ENCODE measurements around the gene GUCA2A. TPM values are rescaled to one million over a fixed set of nuclear protein-coding genes. Genes with fewer than 3 reads are reported as not detected.

GUCA2A gene
- total and polyA plus RNA-seq, 2 of the 4 experiments (the other 2 are of a cell fraction): not detected

GRCh38 chr1:42162181-42162580 lies 2.4 kb downstream of the GUCA2A start:
- H3K4me3 ChIP-seq (ENCODE audit: insufficient read depth, low read depth, low read length): no peak overlapping the region
- H3K56ac ChIP-seq (ENCODE audit: extremely low read depth, insufficient read depth, low read length): no peak overlapping the region
- peaks cover 3% of the 10 kb centered on the region; the same call in 1 of the 2 replicates for H3K9me1 ChIP-seq (ENCODE audit: insufficient read depth, low read length)
- no peak overlapping the region for H4K8ac ChIP-seq (ENCODE audit: low read depth in 2 of 2, low read length in 2 of 2)
- no peak overlapping the region for H2BK5ac ChIP-seq (ENCODE audit: low read depth, low read length, poor library complexity, severe bottlenecking)
- H4K20me1 ChIP-seq (ENCODE audit: insufficient read depth, low read length): no peaks in the 10 kb centered on the region
- H3K4me2 ChIP-seq (ENCODE audit: low read depth, low read length): no peak overlapping the region
- H3K4me1 ChIP-seq (ENCODE audit: control insufficient read depth, insufficient read depth, low read length): peaks cover 3% of the 10 kb centered on the region; the same call in 1 of the 2 replicates
- no peak overlapping the region for H3K27ac ChIP-seq (ENCODE audit: insufficient read depth, low read length)
- in situ Hi-C loops (cut with MboI; ENCODE audit: low sequenced_read_pairs) (no loop called here), dilution Hi-C loops (cut with HindIII; ENCODE audit: low sequenced_read_pairs, unreplicated experiment) (no loop called here), intact Hi-C loops (cut with micrococcal nuclease) (no loop called here)
- peaks cover 5% of the 10 kb centered on the region for H3K9me3 ChIP-seq (ENCODE audit: control insufficient read depth, insufficient read depth, low read length)
- 50% methylated on average over 1 of the region's 5 CpGs; no CpG with 5 or more reads in 1 of the 2 experiments for WGBS, 2 experiments (ENCODE audit: extremely low coverage in 2 of 2, insufficient read length in 1 of 2)
- ChIA-PET POLR2A (ENCODE audit: unreplicated experiment) (no interaction called here), CTCF (no interaction called here)
- no peak for TF ChIP-seq MXI1 (IDR thresholded peaks at IDR 0.05; ENCODE audit: borderline replicate concordance, low read depth, low read length)
- TF ChIP-seq, protein P1, sequence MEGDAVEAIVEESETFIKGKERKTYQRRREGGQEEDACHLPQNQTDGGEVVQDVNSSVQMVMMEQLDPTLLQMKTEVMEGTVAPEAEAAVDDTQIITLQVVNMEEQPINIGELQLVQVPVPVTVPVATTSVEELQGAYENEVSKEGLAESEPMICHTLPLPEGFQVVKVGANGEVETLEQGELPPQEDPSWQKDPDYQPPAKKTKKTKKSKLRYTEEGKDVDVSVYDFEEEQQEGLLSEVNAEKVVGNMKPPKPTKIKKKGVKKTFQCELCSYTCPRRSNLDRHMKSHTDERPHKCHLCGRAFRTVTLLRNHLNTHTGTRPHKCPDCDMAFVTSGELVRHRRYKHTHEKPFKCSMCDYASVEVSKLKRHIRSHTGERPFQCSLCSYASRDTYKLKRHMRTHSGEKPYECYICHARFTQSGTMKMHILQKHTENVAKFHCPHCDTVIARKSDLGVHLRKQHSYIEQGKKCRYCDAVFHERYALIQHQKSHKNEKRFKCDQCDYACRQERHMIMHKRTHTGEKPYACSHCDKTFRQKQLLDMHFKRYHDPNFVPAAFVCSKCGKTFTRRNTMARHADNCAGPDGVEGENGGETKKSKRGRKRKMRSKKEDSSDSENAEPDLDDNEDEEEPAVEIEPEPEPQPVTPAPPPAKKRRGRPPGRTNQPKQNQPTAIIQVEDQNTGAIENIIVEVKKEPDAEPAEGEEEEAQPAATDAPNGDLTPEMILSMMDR (conservative IDR thresholded peaks at IDR 0.05; ENCODE audit: low read depth, low read length): no peak
- TF ChIP-seq USF2 (IDR thresholded peaks at IDR 0.05; ENCODE audit: low read depth, low read length): no peak
- no peak overlapping the region for H2BK15ac ChIP-seq (ENCODE audit: low read depth, low read length)
- H3K4ac ChIP-seq (ENCODE audit: low read depth, low read length): no peak overlapping the region
- H2BK120ac ChIP-seq (ENCODE audit: low read depth, low read length): no peak overlapping the region
- no peak overlapping the region for H3K9ac ChIP-seq (ENCODE audit: low read depth, low read length)
- no TSS peak for BruUV-seq (replicated peaks)
- ATAC-seq (ENCODE audit: low read depth): no peak
- no peaks in the 10 kb centered on the region for H3K36me3 ChIP-seq (ENCODE audit: control insufficient read depth, insufficient read depth, low read length)
- no peak for DNase-seq
- no peaks in the 10 kb centered on the region for H3K79me1 ChIP-seq (ENCODE audit: low read depth in 1 of 2, low read length in 2 of 2)
- H3K27me3 ChIP-seq (ENCODE audit: control insufficient read depth, insufficient read depth, low read length): peaks cover 5% of the 10 kb centered on the region
- no peak overlapping the region for H2AK9ac ChIP-seq (replicated peaks; ENCODE audit: low read depth, low read length, poor library complexity)
- H4K5ac ChIP-seq (ENCODE audit: low read depth, low read length): no peak overlapping the region
- no peak overlapping the region for H2AK5ac ChIP-seq (ENCODE audit: low read depth, low read length)
- H3K23ac ChIP-seq (ENCODE audit: low read depth, low read length): no peak overlapping the region
- H4K91ac ChIP-seq (ENCODE audit: insufficient read depth, low read depth, low read length): no peak overlapping the region
- no peak overlapping the region for H2AFZ ChIP-seq (replicated peaks; ENCODE audit: low read length, poor library complexity)
- H2BK20ac ChIP-seq (ENCODE audit: low read depth, low read length): no peak overlapping the region
- no peak overlapping the region for H3K14ac ChIP-seq (replicated peaks; ENCODE audit: low read depth, low read length)
- H3K18ac ChIP-seq (ENCODE audit: low read depth, low read length): no peak overlapping the region

All from IMR-90 (cell line).